Fibroblast of skin of back (primary cell): ENCODE results near the gene AK5. TPM values are rescaled to one million over a fixed set of nuclear protein-coding genes. Genes with fewer than 3 reads are reported as not detected.

ENCODE experiments used
- DNase-seq: peaks from one replicate; pipeline ENCODE4 v3.0.0-alpha.2; 2013
- polyA plus RNA-seq, 2 experiments: library from polyadenylated mRNA; unstranded; fragments of 120-200 nt; gene quantifications; one replicate each; pipeline ENCODE4 v1.2.1, GENCODE V29; 2013; ENCODE audit not compliant: insufficient read length in 2 of 2

AK5 gene, protein sequence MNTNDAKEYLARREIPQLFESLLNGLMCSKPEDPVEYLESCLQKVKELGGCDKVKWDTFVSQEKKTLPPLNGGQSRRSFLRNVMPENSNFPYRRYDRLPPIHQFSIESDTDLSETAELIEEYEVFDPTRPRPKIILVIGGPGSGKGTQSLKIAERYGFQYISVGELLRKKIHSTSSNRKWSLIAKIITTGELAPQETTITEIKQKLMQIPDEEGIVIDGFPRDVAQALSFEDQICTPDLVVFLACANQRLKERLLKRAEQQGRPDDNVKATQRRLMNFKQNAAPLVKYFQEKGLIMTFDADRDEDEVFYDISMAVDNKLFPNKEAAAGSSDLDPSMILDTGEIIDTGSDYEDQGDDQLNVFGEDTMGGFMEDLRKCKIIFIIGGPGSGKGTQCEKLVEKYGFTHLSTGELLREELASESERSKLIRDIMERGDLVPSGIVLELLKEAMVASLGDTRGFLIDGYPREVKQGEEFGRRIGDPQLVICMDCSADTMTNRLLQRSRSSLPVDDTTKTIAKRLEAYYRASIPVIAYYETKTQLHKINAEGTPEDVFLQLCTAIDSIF
- polyA plus RNA-seq (2013, experiment 1 of 2; ENCODE audit: insufficient read length) = 29.9 TPM
- polyA plus RNA-seq (2013, experiment 2 of 2; ENCODE audit: insufficient read length) = 25.9 TPM

DNA sequence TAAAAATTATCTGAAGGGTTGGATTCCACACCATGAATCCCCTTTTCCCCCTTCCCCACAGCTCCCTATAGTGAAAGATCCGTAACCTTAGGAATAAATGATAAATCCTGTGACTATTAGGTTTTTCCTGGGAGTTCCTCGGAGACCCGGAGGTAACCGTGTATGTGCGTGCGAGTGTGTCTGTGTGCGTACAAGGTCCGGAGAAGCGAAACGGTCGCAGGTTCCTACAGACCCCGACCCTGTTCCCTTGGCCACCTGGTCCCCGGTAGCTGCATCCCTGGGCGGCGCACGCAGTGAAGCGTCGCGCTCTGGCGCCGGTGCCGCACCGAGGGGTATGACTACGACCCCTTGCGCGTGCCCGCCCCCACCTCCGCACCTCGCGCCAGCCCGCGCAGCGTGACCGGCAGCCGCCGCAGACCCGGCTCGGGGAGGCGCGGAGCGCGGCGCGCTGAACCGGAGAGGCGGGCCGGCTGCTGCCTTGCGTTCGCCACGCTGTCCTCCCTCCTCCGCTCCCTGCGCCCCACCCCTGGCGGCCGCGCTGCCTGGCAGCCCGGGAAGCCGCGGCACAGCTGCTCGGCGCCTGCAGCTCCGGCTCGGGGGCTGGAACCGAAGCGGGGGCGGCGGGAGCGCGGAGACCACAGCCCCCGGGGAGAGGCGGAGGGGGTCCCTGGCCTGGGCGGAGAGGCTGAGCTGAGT lies at the start of gene AK5:
Gene AK5 (plus strand): TSS at position 529 of the 696 bp plus-strand sequence. CDS start 295 bp downstream, outside the sequence.
- peak; percentile 57 for DNase-seq

DNA sequence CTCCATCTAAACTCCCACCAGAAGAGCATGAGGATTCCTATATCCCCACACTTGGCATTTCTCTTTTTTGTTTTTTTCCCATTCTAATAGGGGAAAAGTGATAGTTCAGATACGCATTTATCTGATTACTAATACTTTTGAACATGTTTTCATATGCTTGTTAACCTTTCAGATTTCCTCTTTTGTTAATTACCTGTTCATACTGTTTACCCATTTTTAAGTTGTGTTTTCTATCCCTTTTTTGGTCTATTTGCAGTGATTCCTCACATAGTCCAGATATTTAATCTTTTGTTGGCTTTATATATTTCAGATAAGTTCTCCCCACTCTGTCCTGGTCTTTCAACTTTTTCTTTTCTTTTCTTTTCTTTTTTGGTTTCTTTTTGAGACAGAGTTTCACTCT lies 49.0 kb upstream of the AK5 start:
- no peak for DNase-seq

DNA sequence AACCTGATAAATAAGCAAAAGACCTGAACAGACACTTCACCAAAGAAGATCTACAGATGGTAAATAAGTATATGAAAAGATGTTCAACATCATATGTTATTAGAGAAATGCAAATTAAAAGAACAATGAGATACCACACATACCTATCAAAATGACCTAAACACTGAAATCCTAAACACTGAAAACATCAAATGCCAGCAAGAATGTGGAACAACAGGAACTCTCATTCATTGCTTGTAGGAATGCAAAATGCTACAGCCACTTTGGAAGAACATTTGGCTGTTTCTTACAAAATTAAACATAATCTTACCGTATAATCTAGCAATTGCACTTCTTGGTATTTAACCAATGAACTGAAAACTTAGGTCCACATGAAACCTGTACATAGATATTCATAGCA lies 47.7 kb upstream of the AK5 start:
- DNase-seq = no peak

DNA sequence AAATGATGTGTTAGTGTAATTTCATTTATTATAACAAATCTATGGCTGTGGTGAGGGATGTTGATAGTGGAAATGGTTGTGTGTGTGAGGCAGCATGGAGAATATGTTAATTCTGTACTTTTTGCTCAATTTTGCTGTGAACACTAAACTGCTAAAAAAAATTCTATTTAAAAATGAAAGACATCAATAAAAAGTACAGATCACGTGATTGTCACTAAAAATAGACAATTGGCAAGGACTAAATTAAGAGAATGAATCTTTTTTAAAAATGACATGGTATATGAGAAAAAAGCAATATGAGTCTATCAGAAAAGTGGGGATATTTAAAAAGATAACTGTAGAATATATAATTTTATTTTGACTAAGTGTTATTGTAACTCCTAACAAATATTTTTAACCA lies 46.9 kb upstream of the AK5 start:
- DNase-seq = no peak

DNA sequence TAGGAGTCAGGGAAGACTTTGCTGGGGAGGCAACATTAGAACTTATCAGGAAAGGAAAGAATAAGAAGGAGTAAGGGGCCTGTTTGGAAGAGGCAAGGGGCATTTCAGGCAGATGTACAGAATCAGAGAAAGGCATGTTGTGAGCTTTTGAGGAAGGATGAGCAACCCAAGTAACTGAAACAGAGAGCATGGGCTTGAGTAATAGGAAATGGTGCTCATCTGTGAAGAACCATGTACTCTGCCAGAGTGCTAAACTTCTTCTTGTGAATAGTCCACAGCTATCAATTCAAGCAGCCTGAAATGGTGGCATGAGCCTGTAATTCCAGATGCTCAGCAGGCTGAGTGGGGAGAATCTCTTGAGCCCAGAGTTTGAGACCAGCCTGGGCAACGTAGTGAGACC lies 43.4 kb upstream of the AK5 start:
- no peak for DNase-seq

DNA sequence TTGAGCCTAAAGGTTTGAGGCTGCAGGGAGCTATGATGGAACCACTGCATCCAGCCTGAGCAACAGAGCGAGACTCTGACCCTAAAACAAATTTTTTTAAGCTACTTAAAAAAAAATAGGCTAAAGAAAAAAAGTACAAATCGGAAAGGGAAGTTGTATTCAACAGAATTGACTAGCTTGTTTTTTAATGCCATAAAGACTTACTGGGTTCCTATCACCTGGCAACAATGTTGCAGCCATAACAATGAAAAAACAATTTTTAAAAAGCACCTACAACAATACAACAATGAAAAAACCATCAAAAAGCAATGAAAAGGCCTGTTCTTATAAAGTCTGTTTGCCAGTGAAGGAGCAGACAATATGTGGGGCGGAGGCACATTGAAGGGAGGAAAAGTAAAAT lies 42.5 kb upstream of the AK5 start:
- no peak for DNase-seq

DNA sequence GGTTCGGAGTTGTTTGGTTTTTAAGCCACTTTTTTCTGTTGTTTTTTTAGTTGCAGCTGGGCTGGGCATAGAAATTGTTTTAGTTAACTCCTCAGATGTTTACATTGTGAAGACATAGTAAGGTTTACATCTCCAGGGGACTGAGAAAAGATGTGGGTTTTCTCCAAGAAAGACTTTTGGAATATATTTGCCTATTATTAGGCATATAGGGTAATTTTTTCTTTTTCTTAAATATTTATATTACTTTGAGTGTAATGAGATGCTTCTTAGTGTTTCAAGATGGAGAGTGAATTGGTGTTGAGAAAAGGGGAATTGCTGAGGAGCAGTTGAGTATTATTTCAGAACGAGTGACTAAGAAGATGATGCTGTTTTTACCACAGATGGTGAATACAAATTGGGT lies 36.0 kb upstream of the AK5 start:
- DNase-seq = no peak

DNA sequence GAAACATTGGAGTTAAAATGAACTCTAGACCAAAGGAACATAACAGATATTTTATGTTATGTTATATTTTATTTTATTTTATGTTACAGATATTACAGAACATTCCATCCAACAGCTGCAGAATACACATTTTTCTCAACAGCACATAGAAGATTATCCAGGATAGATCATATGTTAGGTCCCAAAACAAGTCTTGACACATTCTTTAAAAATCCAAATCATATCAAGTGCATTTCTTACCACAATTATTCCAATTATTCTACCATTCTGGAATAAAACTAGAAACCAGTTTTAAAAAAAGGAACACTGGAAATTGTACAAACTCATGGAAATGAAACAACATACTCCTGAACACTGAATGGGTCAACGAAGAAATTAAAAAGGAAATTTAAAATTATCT lies 31.7 kb upstream of the AK5 start:
- DNase-seq = no peak

DNA sequence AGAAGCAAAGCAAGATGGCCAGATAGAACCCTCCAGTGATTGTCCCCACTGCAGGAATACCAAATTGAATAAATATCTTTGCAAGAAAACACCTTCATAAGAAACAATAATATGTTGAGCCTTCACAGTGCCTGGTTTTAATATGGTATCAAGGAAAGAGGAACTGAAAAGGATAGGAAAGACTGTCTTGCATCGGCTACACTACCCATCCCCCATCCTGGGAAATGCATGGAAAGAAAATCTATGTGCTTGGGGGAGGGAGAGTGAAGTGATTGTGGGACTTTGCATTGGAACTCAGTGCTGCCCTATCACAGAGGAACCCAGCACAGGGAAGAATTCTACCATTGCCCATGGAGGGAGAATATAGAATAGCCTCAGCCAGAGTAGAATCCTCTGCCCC lies 28.6 kb upstream of the AK5 start:
- no peak for DNase-seq

DNA sequence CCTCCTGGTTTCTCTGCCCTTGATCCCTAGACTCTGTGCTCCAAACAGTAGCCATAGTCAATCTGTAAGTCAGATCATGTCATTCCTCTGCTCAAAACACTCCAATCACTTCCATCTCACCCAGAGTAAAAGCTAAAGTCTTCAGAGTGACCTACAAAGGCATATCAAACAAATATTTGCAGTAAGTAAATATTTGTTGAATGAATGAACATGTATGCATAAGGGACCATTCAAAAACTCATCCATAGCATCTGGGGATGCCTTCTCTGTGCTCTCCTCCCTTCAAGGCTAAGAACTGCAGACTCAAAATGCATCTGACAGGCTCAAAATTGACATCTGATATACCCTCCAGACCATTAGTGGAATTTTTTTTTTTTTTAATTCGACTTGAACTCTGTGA lies 18.1 kb upstream of the AK5 start:
- DNase-seq = no peak

DNA sequence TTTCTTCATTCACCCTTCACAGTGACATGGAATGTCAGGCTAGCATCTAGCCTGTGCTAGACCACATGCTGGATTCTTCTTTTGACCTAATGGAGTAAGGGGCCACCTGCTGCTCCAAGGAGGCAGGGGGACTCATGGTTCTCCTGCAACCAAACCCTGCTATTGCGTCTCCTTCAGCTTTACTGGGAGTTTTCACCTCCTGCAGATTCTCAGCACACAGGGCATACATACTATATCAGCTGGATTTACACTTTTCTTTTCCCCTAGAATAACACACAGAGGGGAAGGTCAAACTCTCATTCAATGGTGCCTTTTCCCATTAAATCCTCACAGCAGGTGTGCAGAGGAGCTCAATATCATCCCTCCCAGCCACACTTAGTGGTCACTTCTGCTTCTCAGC lies 16.6 kb upstream of the AK5 start:
- no peak for DNase-seq

DNA sequence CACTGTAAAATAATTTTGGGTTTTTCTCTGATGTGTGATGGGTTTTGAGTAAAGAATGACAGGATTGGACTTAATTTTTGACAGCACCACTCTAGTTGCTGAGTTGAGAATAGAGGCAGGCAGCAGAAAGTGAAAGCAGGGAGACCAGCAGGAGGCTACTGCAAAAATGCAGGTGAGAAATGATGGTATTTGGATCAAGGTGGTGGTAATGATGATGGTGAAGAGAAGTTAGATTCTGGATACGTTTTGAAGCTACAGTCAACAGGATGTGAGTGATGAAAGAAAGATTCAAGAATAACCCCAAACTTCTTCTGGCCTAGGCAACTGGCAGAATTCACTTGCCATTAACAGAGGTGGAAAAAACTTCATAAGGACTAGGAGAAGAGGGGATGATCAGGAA lies 14.8 kb upstream of the AK5 start:
- DNase-seq = no peak

DNA sequence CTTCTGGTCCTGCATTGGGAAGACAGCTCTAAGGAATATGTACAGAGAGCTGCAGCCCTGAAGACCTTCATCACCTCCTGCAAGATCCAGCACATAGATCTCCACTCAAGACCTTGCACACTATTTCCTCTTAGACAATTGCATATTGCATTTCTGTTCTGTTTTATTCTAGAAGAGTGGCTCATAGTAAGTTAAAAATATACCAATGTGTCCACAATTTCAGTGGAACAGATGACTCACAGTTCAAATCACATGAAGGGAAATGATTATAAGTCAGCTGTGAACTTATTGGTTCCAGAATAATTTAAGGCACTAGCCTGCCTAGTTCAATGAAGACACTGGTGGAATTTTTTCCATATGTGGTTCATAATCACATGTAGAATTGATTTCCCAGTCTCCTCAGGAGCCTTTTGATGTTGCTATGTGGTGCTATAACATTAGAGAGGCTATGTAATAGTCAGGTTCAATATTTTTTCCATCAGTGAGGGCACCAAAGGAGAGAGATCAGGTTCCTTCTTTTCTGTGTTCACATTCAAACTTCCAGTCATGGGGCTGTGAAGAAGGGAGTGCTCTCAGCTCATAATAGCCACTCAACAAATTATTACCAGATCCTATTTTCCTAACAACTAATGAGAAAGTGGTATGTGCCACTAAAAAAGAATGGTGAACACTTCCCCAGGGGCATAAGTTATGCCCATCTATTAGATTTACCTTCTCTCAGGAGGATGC lies 9.8 kb upstream of the AK5 start:
- DNase-seq = peak; percentile 57

DNA sequence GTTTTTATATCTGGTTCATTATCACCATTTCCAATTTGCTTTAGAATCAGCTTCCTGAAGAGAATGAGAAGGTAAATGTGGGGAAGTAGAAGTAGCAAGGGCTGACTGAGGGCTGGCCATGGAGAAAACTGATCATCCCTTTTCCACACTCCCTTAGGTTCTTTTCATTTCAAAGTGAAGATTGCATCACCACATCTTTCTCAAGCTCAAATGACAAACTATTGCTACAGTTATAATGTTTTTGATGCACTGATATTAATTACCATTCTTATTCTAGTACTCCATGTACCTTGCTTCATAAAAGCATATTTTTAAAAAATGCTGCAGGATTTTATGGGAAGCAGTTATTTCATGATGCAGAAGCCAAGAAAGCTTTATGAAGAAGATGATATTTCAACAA lies 7.9 kb upstream of the AK5 start:
- no peak for DNase-seq

DNA sequence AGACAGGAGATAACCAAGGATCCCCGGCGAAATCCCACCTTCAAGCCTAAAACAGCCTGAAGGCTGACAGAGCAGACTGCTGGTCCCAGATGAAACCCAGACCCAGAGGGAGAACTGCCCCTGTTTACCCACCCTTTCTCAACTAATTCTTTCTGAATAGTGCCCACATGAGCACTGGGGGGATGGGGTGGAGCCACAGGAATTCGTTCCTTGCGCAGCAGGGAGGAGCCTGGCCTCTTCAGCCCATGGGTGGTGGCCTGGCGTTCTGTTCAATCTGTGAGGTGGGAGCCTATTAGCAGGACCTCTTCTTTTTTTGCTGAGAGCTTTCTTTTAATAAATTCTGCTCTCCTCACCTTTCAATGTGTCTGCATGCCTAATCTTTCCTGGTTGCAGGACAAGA lies 6.6 kb upstream of the AK5 start:
- no peak for DNase-seq

DNA sequence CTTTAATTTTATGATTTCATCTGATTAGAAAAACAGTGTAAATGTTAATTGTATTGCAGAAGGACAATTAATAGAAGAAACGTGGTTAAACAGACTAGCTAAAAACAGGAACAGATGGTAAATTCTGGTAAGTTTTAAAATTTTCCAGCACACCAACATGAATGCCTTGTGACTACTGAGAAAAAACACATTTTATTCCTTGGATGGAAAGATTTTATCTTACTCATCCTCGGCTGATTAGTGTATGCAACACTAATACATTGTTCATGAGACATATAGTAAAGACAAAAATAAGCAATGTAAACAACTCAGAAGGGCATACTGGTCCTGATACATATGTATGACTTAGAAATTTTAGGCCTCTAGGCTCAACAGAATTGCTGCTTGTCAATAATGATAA lies 4.9 kb upstream of the AK5 start:
- no peak for DNase-seq

DNA sequence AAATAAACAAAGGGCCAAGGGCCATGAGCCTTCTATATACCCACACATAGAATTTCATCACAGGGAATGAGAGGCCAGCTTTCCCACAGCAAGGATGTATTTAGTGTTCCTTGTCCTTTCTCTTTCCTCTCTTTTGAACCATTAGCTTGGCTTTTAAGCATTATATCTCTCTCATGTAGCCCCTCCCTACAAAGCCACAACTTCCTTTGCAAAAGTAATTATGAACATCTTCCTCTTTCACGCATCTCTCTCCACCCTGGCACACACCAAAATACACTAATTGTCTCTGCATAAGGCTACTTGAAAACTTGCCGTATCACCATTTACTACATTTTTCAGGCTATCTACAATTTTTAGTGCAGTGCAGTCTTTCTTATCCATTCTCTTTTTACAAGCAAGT lies 1.9 kb upstream of the AK5 start:
- no peak for DNase-seq

DNA sequence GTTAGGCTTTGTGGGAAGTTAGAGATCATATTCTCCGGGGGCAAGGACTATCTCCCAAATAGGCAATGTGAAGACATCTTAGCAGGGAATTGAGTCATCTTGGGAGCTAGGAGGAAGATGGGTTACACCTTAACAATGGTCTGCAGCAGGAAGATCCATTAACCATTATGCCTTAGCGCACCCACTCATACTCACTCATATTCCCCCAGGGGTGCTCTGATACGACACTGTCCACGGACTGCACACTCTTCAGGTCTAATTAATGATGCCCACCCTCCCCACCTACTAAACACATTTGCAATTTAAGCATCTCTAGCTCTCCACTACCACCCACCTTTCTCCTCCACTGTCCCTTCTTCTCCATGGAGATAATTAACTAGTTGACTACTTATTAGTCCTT lies 857 bp upstream of the AK5 start:
- DNase-seq = no peak

DNA sequence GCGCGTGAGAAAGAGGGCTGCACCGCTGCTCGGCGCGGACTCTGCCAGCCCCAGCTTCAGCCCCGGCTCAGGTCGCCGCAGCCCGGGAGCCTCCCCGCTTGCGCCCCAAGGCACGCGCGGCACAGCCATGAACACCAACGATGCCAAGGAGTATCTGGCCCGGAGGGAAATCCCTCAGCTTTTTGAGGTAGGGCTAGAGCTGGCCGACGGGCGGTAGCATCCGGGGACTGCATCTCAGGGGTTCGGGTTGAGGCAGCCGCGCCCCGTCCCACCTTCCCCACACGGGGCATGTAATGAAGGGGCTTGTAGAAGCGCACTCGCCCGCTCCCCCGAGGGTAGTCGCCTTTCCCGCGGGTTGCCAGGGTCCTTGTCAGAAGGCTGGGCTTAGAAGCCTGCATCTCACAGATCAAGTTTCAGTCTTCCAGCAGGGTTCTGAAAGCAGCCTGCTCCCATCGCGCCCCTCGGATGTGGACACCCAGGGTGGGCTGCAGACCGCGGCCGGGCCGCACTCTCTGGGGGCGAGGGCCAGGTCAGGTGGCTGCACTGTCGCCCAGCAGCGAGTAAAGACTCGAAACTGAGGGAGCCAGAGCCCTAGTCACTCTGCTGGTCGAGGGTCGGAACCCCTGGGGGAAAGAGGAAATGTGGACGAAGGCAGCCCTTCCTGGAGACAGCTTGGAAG lies 507 bp downstream of the AK5 start:
- peak; percentile 50 for DNase-seq

DNA sequence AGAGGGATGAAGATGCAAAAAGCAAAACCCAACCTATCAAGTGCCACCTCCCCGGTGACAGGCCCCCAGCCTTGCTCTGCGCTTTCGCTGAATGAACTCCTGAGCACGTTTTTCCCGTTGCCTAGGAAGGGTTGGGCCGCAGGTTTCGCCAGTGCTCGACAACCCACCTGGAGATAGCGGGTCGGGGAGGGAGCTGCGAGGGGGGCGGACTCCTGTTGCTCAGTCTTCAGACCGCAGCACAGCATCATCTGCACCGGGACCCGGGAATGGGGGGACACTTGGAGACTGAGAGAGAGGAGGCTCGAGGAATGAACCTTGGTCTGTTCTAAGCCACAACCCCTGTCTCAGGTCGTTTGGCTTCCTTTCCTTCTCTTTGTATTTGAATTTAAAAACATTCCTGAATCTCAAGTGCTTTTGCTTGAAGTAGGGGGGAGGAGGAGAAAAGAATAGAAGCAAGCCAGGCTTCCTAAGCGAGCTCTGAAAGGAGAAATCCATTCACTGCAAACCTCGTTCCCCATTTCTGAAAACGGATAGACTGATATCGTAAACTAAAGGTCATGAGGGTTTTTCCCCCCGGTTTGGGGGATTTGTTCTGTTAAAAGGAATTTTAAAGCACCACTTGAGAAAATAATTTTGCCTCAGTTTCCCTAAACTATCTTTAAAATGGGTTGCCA lies 1.2 kb downstream of the AK5 start:
- no peak for DNase-seq

DNA sequence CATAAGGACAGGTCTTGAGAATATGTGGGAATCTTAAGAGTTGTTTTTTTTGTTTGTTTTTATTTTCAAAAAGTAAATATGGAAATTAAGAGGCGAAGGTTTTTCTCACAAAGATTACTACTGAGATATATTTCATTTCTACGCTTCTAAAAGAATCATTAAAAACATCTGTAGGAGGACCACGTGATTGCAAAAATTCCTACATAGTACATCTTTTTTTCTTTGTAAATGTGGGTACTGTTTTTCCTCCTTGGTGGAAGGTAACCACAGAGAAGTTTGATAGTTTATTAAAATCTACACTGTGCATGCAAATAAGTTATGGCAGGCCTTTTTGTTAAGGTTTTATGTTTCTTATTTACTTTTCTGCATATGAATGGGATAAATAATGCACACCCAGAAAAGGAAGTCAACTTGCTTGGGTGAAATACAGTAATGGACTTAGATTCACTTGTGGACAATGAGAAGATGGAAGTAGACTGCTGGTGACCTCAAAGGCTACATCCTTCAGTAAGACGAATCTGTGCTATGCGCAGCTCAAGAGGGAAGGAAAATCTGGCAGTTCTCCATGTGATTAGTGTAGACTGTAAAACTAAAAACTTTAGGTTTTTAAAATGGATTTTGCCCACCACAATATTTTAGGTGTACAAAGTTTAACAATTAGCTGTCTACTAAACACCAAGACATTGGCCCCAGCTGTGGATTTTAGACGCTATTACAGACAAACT lies 2.0 kb downstream of the AK5 start:
- no peak for DNase-seq
